ENCODE results near the gene KRTAP23-1. TPM values are rescaled to one million over a fixed set of nuclear protein-coding genes. Genes with fewer than 3 reads are reported as not detected.

Gene KRTAP23-1, protein sequence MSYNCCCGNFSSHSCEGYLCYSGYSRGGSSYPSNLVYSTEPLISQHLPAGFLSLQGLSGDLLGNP
- total RNA-seq (2014; rRNA removed; shearing (Covaris generic)) (not detected in 2 replicates), total RNA-seq (2022) (not detected in 2 replicates), Bru-seq, nascent RNA (not detected), BruChase-seq, experiment 1, labeled RNA remaining after a 6-hour chase (not detected), BruChase-seq, experiment 2, labeled RNA remaining after a 2-hour chase (not detected)
- long read RNA-seq, result 0 reads

DNA sequence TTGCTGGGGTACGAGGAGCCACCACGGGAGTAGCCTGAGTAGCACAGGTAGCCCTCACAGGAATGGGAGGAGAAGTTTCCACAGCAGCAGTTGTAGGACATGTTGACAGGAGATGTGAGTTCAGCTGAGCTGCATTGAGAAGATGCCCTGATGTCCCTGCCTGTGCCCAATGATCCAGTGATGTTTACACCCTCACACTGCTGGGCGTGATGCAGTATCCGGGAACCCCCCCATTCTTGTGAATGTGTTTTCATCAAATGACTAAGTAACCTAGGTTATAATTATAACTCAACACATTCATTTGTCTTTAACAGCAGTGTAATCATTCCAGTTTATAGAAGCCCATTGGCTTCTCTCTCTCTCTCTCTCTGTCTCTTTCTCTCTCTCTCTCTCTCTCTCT is at the start of gene KRTAP23-1:
Gene KRTAP23-1 (minus strand): TSS at position 101 of the 400 bp plus-strand sequence. CDS start 0 bp downstream, at position 101.
- Histone ChIP-seq H3K79me2 (ENCODE audit: insufficient read depth, low read depth, low read length) (no peaks in the 10 kb centered on the region), H3K4me2 (ENCODE audit: low read length) (no peak within 1 kb of the TSS), H3K9me2 (ENCODE audit: insufficient read depth, low read length) (no peaks in the 10 kb centered on the region), H3K4me1 (ENCODE audit: insufficient read depth, low read length, poor library complexity, severe bottlenecking) (no peaks in the 10 kb centered on the region), H3K36me3 (ENCODE audit: insufficient read depth, low read length) (no peaks in the 10 kb centered on the region), H4K20me1 (ENCODE audit: insufficient read depth, low read length) (no peaks in the 10 kb centered on the region), H3K27ac (ENCODE audit: low read depth, low read length, poor library complexity, severe bottlenecking) (no peak within 1 kb of the TSS), H3K9me3 (ENCODE audit: low read length) (no peaks in the 10 kb centered on the region), H2AFZ (ENCODE audit: low read length) (no peak within 1 kb of the TSS), H3K4me3 (ENCODE audit: low read depth, low read length, poor library complexity, severe bottlenecking) (no peak within 1 kb of the TSS)
- CTCF ChIA-PET (ENCODE audit: unreplicated experiment), result no interaction called here
- BruUV-seq (replicated peaks), result no TSS peak
- POLR2A ChIA-PET, result interaction anchor here (0.8 to 1.5 kb wide), 2 partner anchors 11 to 13 kb away, joined by 3 to 5 read pairs; no protein-coding TSS in a partner anchor
- TF ChIP-seq, protein P1, sequence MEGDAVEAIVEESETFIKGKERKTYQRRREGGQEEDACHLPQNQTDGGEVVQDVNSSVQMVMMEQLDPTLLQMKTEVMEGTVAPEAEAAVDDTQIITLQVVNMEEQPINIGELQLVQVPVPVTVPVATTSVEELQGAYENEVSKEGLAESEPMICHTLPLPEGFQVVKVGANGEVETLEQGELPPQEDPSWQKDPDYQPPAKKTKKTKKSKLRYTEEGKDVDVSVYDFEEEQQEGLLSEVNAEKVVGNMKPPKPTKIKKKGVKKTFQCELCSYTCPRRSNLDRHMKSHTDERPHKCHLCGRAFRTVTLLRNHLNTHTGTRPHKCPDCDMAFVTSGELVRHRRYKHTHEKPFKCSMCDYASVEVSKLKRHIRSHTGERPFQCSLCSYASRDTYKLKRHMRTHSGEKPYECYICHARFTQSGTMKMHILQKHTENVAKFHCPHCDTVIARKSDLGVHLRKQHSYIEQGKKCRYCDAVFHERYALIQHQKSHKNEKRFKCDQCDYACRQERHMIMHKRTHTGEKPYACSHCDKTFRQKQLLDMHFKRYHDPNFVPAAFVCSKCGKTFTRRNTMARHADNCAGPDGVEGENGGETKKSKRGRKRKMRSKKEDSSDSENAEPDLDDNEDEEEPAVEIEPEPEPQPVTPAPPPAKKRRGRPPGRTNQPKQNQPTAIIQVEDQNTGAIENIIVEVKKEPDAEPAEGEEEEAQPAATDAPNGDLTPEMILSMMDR (conservative IDR thresholded peaks at IDR 0.05; ENCODE audit: low read length), result no peak
- TF ChIP-seq EZH2phosphoT487 (IDR thresholded peaks at IDR 0.05; ENCODE audit: borderline replicate concordance, low read depth, low read length), result no peak
- intact Hi-C loops (cut with micrococcal nuclease; ENCODE audit: unreplicated experiment), result no loop called here
- no peak for DNase-seq (ENCODE audit: low spot score)

DNA sequence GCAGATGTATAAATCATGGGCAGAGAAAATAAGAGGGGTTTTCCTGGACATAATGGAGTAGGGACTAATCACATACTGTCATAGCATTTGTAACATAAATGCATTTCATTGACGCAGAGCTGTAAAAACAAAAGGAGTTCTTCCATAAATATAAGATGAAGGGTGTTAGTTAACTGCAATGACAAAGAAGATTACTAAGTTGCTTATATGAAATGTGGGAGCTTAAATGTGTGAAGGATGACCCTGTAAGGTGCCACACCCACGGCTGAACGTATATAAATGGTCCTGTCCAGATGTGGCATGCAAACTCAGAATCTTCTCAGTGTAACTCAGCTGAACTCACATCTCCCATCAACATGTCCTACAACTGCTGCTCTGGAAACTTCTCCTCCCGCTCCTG is 47.3 kb upstream of the KRTAP23-1 start, which contains the start of gene KRTAP13-1:
Gene KRTAP13-1 (plus strand): TSS at position 301 of the 400 bp plus-strand sequence. CDS start 56 bp downstream, at position 357.
- no peaks in the 10 kb centered on the region for H3K79me2 ChIP-seq (ENCODE audit: insufficient read depth, low read depth, low read length)

More for the DNA sequence above, 47.3 kb upstream of the KRTAP23-1 start, which contains the start of gene KRTAP13-1:
- CTCF ChIA-PET (ENCODE audit: unreplicated experiment), result no interaction called here
- Histone ChIP-seq H3K4me2 (ENCODE audit: low read length) (no peak within 1 kb of the TSS), H4K20me1 (ENCODE audit: insufficient read depth, low read length) (no peaks in the 10 kb centered on the region), H3K4me3 (ENCODE audit: low read depth, low read length, poor library complexity, severe bottlenecking) (no peak within 1 kb of the TSS), H2AFZ (ENCODE audit: low read length) (no peak within 1 kb of the TSS), H3K4me1 (ENCODE audit: insufficient read depth, low read length, poor library complexity, severe bottlenecking) (no peaks in the 10 kb centered on the region), H3K9me3 (ENCODE audit: low read length) (no peaks in the 10 kb centered on the region), H3K36me3 (ENCODE audit: insufficient read depth, low read length) (no peaks in the 10 kb centered on the region), H3K9me2 (ENCODE audit: insufficient read depth, low read length) (no peaks in the 10 kb centered on the region), H3K27ac (ENCODE audit: low read depth, low read length, poor library complexity, severe bottlenecking) (no peak within 1 kb of the TSS)
- TF ChIP-seq, protein P1 (conservative IDR thresholded peaks at IDR 0.05; ENCODE audit: low read length), result no peak
- TF ChIP-seq EZH2phosphoT487 (IDR thresholded peaks at IDR 0.05; ENCODE audit: borderline replicate concordance, low read depth, low read length), result no peak
- no peak for DNase-seq (ENCODE audit: low spot score)
- BruUV-seq (replicated peaks), result no TSS peak
- POLR2A ChIA-PET, result no interaction called here
- intact Hi-C loops (cut with micrococcal nuclease; ENCODE audit: unreplicated experiment), result no loop called here
